K562 (cell line): ENCODE data around the gene DHTKD1. TPM values are rescaled to one million over a fixed set of nuclear protein-coding genes. Genes with fewer than 3 reads are reported as not detected.
A peak's percentile ranks its signal among the peaks of the same experiment; 100 is the strongest.

Experiments used
- ARID2 ChIP-seq: fragments of 450-650 bp; IDR thresholded peaks from 2 replicates; pipeline ENCODE4 v1.6.1; 2017; ENCODE audit warnings: antibody characterized with exemption, mild to moderate bottlenecking
- CBX1 ChIP-seq: sonication (generic); IDR thresholded peaks from 2 replicates; pipeline ENCODE4 v1.6.1; 2016; ENCODE audit warnings: antibody characterized with exemption, low read depth, mild to moderate bottlenecking
- EP400 ChIP-seq: fragments of 450-650 bp; IDR thresholded peaks from 2 replicates; pipeline ENCODE4 v1.6.1; 2017; ENCODE audit warnings: antibody characterized with exemption, mild to moderate bottlenecking, moderate library complexity
- ETS2 ChIP-seq: IDR thresholded peaks from 2 replicates; pipeline ENCODE4 v1.6.1; 2016; ENCODE audit warnings: borderline replicate concordance, missing genetic modification characterization, mild to moderate bottlenecking, moderate library complexity, missing compliant biosample characterization; ENCODE audit not compliant: poor library complexity, severe bottlenecking
- GTF2A2 ChIP-seq: IDR thresholded peaks from 2 replicates; pipeline ENCODE4 v1.6.1; 2016; ENCODE audit warnings: mild to moderate bottlenecking, missing genetic modification characterization, missing compliant biosample characterization
- HDAC8 ChIP-seq: fragments of 450-650 bp; IDR thresholded peaks from 2 replicates; pipeline ENCODE4 v1.6.1; 2016; ENCODE audit warnings: mild to moderate bottlenecking, missing genetic modification characterization, moderate library complexity, missing compliant biosample characterization
- HMG20A ChIP-seq: fragments of 450-650 bp; formaldehyde crosslinking; conservative IDR thresholded peaks from 2 replicates; pipeline ENCODE4 v1.4.0; 2020; ENCODE audit warnings: mild to moderate bottlenecking, mixed read lengths
- ILF3 ChIP-seq: fragments of 450-650 bp; IDR thresholded peaks from 2 replicates; pipeline ENCODE4 v1.6.1; 2018; ENCODE audit warnings: antibody characterized with exemption, mild to moderate bottlenecking, moderate library complexity, borderline replicate concordance
- KDM2B ChIP-seq: fragments of 250-450 bp; sonication (Bioruptor Pico); IDR thresholded peaks from 2 replicates; pipeline ENCODE4 v1.8.0; 2021; ENCODE audit warnings: mild to moderate bottlenecking, moderate library complexity
- MBD2 ChIP-seq: sonication (generic); IDR thresholded peaks from 2 replicates; pipeline ENCODE4 v1.6.1; 2016; ENCODE audit warnings: low read depth, borderline replicate concordance
- NR1H2 ChIP-seq: sonication (generic); formaldehyde crosslinking; IDR thresholded peaks from 2 replicates; pipeline ENCODE4 v1.4.0; 2020; ENCODE audit warnings: mild to moderate bottlenecking, missing genetic modification reagents
- SOX6 ChIP-seq: fragments of 450-650 bp; IDR thresholded peaks from 2 replicates; pipeline ENCODE4 v1.6.1; 2014; ENCODE audit warnings: mild to moderate bottlenecking
- YY1 ChIP-seq, 3 experiments: IDR thresholded peaks; 2 replicates each; pipeline ENCODE4 v1.6.1; 2011; ENCODE audit warnings: low read length in 2 of 3, mild to moderate bottlenecking in 2 of 3, moderate library complexity in 2 of 3, borderline replicate concordance in 1 of 3, control low read depth in 1 of 3, low read depth in 1 of 3; ENCODE audit not compliant: insufficient read depth in 3 of 3, insufficient replicate concordance in 2 of 3, control insufficient read depth in 1 of 3, insufficient read length in 1 of 3; ENCODE audit errors: extremely low read depth in 1 of 3
- ZNF175 ChIP-seq: fragments of 200-800 bp; sonication (Bioruptor generic); IDR thresholded peaks from 2 replicates; pipeline ENCODE4 v1.6.1; 2016; ENCODE audit warnings: low read depth, mild to moderate bottlenecking, missing genetic modification characterization, missing compliant biosample characterization
- ZNF184 ChIP-seq: sonication (generic); formaldehyde crosslinking; IDR thresholded peaks from 2 replicates; pipeline ENCODE4 v1.5.0; 2020; ENCODE audit warnings: missing genetic modification reagents
- ZNF3 ChIP-seq: fragments of 250-450 bp; sonication (Bioruptor Pico); IDR thresholded peaks from 2 replicates; pipeline ENCODE4 v1.5.0; 2021; ENCODE audit warnings: mild to moderate bottlenecking, moderate library complexity
- ZNF431 ChIP-seq: sonication (generic); formaldehyde crosslinking; IDR thresholded peaks from 2 replicates; pipeline ENCODE4 v1.8.0; 2022; ENCODE audit warnings: mild to moderate bottlenecking, missing genetic modification reagents
- ZNF695 ChIP-seq: fragments of 450-650 bp; formaldehyde crosslinking; IDR thresholded peaks from 2 replicates; pipeline ENCODE4 v1.4.0; 2020; ENCODE audit warnings: mild to moderate bottlenecking, moderate library complexity
- polyA plus RNA-seq, 8 experiments: library from polyadenylated mRNA; depleted of rRNA in 4 of 8; stranded (reverse) in 5 of 8; unstranded in 3 of 8; fragments of >200 nt; fragmentation: Nextera tagmentation in 2 of 8; fragmentation: Illumina TruSeq in 1 of 8; extraction: Ambion mirVana in 2 of 8; extraction: Trizol in 1 of 8; gene quantifications; 2 replicates each; pipeline versions ENCODE4 v1.2.1 to v1.2.3, GENCODE V29; 2011 to 2014; ENCODE audit warnings: inconsistent platforms in 1 of 8, missing spikeins in 1 of 8
- total RNA-seq, 7 experiments: library from RNA; depleted of rRNA in 6 of 7; stranded (reverse); fragments of >200 nt in 6 of 7; fragmentation: Illumina TruSeq in 2 of 7; extraction: Trizol in 2 of 7; gene quantifications; 2 replicates each; pipeline versions ENCODE4 v1.2.1 to v1.2.3, GENCODE V29; 2011 to 2021; ENCODE audit warnings: low replicate concordance in 1 of 7
- TF ChIP-seq, protein P1 (sequence below): fragments of 250-450 bp; sonication (Bioruptor Pico); IDR thresholded peaks from 2 replicates; pipeline ENCODE4 v1.8.0; 2022; ENCODE audit warnings: moderate library complexity, mild to moderate bottlenecking, inconsistent platforms
- TF ChIP-seq, protein P2 (sequence below): sonication (generic); formaldehyde crosslinking; IDR thresholded peaks from 2 replicates; pipeline ENCODE4 v1.8.1; 2022; ENCODE audit warnings: missing genetic modification reagents
- TF ChIP-seq, protein P3 (sequence below): fragments of 450-650 bp; IDR thresholded peaks from 2 replicates; pipeline ENCODE4 v1.6.1; 2016; ENCODE audit warnings: missing biosample characterization, missing genetic modification characterization
- TF ChIP-seq, protein P4 (sequence below): fragments of 250-450 bp; sonication (Bioruptor Pico); IDR thresholded peaks from 2 replicates; pipeline ENCODE4 v1.5.0; 2020; ENCODE audit warnings: mild to moderate bottlenecking, borderline replicate concordance

The DHTKD1 gene
- total and polyA plus RNA-seq, 9 of the 15 experiments (the other 6 are each of a cell fraction or from before 2014, with no cell fraction given): 3.1 to 19.7 (median 6.8) TPM

DNA sequence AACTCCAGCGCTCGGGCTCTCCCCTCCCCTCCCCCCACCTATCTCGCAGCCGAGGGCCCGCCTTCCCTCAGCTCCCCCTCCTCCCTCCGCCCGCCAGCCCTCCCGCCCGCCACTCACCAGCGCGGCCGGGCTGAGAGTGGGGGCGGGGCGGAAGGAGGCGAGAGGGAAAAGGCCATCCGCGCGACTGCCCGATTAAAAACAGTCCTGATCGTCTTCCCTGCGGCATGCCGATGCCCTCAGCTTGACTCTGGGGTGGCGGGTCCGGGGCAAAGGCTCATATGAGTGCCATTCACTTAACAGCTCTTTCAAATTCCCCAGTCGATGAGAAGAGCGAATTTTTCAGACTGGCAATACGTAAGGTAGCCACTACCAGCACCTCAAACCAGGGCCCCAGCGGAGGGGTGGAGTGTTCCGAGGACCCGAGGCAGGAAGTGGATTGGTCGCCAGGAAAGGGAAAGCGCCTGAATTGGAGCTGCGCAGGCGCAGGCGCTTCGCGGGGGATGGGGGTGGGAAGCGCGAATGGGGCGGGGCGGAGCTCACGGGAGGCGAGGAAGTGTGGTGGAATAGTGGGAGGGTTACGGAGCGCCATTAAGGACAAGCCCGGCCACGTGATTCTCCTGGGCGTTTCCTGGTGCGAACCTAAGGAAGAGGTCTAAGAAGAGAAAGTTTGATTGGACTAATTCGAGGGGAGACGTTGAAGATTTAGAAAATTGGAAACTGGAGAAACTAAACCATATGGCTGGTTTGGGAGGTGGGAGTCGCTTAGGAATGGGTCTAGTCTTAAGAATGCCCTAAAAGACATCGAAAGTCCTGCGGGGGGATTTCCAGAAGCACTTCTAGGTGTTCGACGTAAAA, 25.7 kb upstream of the DHTKD1 start, which contains the start of gene UPF2 (continued):
- TF ChIP-seq, protein P1, sequence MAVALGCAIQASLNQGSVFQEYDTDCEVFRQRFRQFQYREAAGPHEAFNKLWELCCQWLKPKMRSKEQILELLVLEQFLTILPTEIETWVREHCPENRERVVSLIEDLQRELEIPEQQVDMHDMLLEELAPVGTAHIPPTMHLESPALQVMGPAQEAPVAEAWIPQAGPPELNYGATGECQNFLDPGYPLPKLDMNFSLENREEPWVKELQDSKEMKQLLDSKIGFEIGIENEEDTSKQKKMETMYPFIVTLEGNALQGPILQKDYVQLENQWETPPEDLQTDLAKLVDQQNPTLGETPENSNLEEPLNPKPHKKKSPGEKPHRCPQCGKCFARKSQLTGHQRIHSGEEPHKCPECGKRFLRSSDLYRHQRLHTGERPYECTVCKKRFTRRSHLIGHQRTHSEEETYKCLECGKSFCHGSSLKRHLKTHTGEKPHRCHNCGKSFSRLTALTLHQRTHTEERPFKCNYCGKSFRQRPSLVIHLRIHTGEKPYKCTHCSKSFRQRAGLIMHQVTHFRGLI (CRISPR knock-in tag): no peak
- TF ChIP-seq YY1 (IDR thresholded peaks at IDR 0.05; ENCODE audit: borderline replicate concordance in 1 of 3, control insufficient read depth in 1 of 3, extremely low read depth in 1 of 3, insufficient read depth in 3 of 3, insufficient read length in 1 of 3, insufficient replicate concordance in 2 of 3, low read depth in 1 of 3, low read length in 2 of 3): peak in 2 of 3 experiments; percentile 64 to 83
- TF ChIP-seq NR1H2 (CRISPR knock-in tag): no peak
- no peak for TF ChIP-seq ILF3
- TF ChIP-seq, protein P2, sequence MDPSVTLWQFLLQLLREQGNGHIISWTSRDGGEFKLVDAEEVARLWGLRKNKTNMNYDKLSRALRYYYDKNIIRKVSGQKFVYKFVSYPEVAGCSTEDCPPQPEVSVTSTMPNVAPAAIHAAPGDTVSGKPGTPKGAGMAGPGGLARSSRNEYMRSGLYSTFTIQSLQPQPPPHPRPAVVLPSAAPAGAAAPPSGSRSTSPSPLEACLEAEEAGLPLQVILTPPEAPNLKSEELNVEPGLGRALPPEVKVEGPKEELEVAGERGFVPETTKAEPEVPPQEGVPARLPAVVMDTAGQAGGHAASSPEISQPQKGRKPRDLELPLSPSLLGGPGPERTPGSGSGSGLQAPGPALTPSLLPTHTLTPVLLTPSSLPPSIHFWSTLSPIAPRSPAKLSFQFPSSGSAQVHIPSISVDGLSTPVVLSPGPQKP (CRISPR knock-in tag): no peak
- 0 out of 2 replicates have a peak, but pooled peaks have one; percentile 34 for TF ChIP-seq CBX1
- no peak for TF ChIP-seq HMG20A (CRISPR knock-in tag)
- TF ChIP-seq, protein P3, sequence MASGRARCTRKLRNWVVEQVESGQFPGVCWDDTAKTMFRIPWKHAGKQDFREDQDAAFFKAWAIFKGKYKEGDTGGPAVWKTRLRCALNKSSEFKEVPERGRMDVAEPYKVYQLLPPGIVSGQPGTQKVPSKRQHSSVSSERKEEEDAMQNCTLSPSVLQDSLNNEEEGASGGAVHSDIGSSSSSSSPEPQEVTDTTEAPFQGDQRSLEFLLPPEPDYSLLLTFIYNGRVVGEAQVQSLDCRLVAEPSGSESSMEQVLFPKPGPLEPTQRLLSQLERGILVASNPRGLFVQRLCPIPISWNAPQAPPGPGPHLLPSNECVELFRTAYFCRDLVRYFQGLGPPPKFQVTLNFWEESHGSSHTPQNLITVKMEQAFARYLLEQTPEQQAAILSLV (tag): no peak
- no peak for TF ChIP-seq MBD2
- TF ChIP-seq HDAC8 (tag): no peak
- TF ChIP-seq, protein P4, sequence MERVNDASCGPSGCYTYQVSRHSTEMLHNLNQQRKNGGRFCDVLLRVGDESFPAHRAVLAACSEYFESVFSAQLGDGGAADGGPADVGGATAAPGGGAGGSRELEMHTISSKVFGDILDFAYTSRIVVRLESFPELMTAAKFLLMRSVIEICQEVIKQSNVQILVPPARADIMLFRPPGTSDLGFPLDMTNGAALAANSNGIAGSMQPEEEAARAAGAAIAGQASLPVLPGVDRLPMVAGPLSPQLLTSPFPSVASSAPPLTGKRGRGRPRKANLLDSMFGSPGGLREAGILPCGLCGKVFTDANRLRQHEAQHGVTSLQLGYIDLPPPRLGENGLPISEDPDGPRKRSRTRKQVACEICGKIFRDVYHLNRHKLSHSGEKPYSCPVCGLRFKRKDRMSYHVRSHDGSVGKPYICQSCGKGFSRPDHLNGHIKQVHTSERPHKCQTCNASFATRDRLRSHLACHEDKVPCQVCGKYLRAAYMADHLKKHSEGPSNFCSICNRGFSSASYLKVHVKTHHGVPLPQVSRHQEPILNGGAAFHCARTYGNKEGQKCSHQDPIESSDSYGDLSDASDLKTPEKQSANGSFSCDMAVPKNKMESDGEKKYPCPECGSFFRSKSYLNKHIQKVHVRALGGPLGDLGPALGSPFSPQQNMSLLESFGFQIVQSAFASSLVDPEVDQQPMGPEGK: no peak
- no peak for TF ChIP-seq KDM2B (CRISPR knock-in tag)
- TF ChIP-seq SOX6: no peak; the same call in 1 of the 2 replicates
- no peak for TF ChIP-seq ZNF3 (CRISPR knock-in tag)
- TF ChIP-seq ZNF695 (CRISPR knock-in tag): no peak
- no peak for TF ChIP-seq GTF2A2 (tag)
- TF ChIP-seq ARID2: no peak
- no peak for TF ChIP-seq ETS2 (tag)
- TF ChIP-seq ZNF431: no peak
- peak; percentile 88 for TF ChIP-seq EP400
- no peak for TF ChIP-seq ZNF184
- peak; percentile 67; the same call in 1 of the 2 replicates for TF ChIP-seq ZNF175
